Upper lobe of left lung (tissue), 6 donors: Measurements from ENCODE around the gene MCF2L2. TPM values are rescaled to one million over a fixed set of nuclear protein-coding genes. Genes with fewer than 3 reads are reported as not detected.

Experiments
- ATAC-seq, 2 donors: fragments of 200-7000 bp; cut with Tn5 transposase; one replicate each; pipeline ENCODE4 v1.9.1; 2022; ENCODE audit warnings: mild to moderate bottlenecking in 2 of 2, moderate library complexity in 2 of 2; ENCODE audit not compliant: low FRiP score in 2 of 2
- DNase-seq, 2 donors: peaks; one replicate each; pipeline ENCODE4 v3.0.0-alpha.2; 2019 to 2020
- H3K27ac ChIP-seq, 4 donors: fragments of 200-600 bp; sonication (generic); one replicate each; pipeline ENCODE4 v1.5.1; 2016 to 2019
- H3K27me3 ChIP-seq, 4 donors: fragments of 200-600 bp; sonication (generic); one replicate each; pipeline ENCODE4 v1.5.1; 2017 to 2019
- H3K36me3 ChIP-seq, 4 donors: fragments of 200-600 bp; sonication (generic); one replicate each; pipeline ENCODE4 v1.5.1; 2016 to 2019
- H3K4me1 ChIP-seq, 4 donors: fragments of 200-600 bp; sonication (generic); one replicate each; pipeline ENCODE4 v1.5.1; 2018 to 2019
- H3K4me3 ChIP-seq, 4 donors: fragments of 200-600 bp; sonication (generic); one replicate each; pipeline ENCODE4 v1.5.1; 2017 to 2019; ENCODE audit warnings: mild to moderate bottlenecking in 2 of 4, moderate library complexity in 1 of 4
- H3K9me3 ChIP-seq, 4 donors: fragments of 200-600 bp; sonication (generic); one replicate each; pipeline ENCODE4 v1.5.1; 2018 to 2019
- CTCF ChIP-seq, 6 experiments: fragments of 450-650 bp in 4 of 6; fragments of 200-600 bp in 2 of 6; sonication (generic) in 2 of 6; IDR thresholded peaks; one replicate each; pipeline ENCODE4 v1.5.1; 2016 to 2019; ENCODE audit warnings: antibody characterized with exemption in 6 of 6
- EP300 ChIP-seq, 4 donors: sonication (generic); formaldehyde crosslinking; IDR thresholded peaks; one replicate each; pipeline ENCODE4 v1.5.1; 2017; ENCODE audit warnings: antibody characterized with exemption in 4 of 4, control low read depth in 2 of 4
- POLR2A ChIP-seq, 4 donors: fragments of 450-650 bp; IDR thresholded peaks; one replicate each; pipeline ENCODE4 v1.5.1; 2016 to 2017; ENCODE audit warnings: antibody characterized with exemption in 4 of 4, mild to moderate bottlenecking in 2 of 4
- POLR2AphosphoS5 ChIP-seq, 2 donors: sonication (generic); formaldehyde crosslinking; IDR thresholded peaks; one replicate each; pipeline ENCODE4 v1.5.1; 2017; ENCODE audit warnings: antibody characterized with exemption in 2 of 2
- WGBS, 2 donors: methylation state at CpG; one replicate each; pipeline ENCODE4 v1.1.5; 2017 to 2018; 5-methylcytosine and 5-hydroxymethylcytosine counted together
- total RNA-seq, 6 donors: library from RNA; depleted of rRNA in 4 of 6; stranded (reverse); fragments of >200 nt in 4 of 6; gene quantifications; one replicate each; pipeline versions ENCODE4 v1.1.0 to v1.2.1, GENCODE V29; 2016 to 2021
- donor health status: DM: no; HTN: no; CAD: no; lungs with moderate emphysema.
- donor health status: DM: no; HTN: yes; CAD: no; lungs with severe emphysema.

The MCF2L2 gene
- total RNA-seq, 6 donors from 2014 or later = 0.22 to 2.0 (median 1.2) TPM

GRCh38 chr3:183275937-183276336, 152.5 kb downstream of the MCF2L2 start:
- H3K27ac ChIP-seq = peak overlapping the region in 1 of 4 donors; percentile 33
- H3K9me3 ChIP-seq = no peaks in the 10 kb centered on the region
- H3K4me3 ChIP-seq = no peak overlapping the region
- H3K36me3 ChIP-seq = no peaks in the 10 kb centered on the region
- peaks cover 10 to 19% (median 14%) of the 10 kb centered on the region in 4 donors for H3K4me1 ChIP-seq
- ATAC-seq = no peak
- DNase-seq = no peak
- 58 to 71% methylated on average over 3 of the region's 3 CpGs for WGBS, 2 donors
- TF ChIP-seq EP300 (IDR thresholded peaks at IDR 0.05) (no peak), CTCF (IDR thresholded peaks at IDR 0.05) (no peak), POLR2A (IDR thresholded peaks at IDR 0.05) (no peak), POLR2AphosphoS5 (IDR thresholded peaks at IDR 0.05) (no peak)
- no peaks in the 10 kb centered on the region for H3K27me3 ChIP-seq

DNA sequence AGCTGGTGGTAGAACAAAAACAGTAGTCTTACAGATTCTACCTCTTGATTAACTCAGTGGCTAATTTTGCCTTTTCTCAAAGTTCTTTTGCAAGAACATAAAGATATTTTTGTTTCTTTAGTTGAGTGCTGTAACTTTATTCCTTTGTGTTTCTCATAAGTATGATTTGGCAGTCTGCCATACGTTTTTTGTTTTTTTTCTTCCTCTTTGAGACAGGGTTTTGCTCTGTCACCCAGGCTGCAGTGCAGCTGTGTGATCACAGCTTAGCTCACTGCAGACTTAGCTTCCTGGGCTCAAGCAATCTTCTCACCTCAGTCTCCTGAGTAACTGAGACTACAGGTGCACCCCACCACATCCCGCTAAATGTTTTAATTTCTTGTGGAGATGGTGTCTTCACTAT, 153.0 kb downstream of the MCF2L2 start:
- no peak overlapping the region for H3K4me3 ChIP-seq
- H3K4me1 ChIP-seq = peaks cover 10 to 19% (median 14%) of the 10 kb centered on the region in 4 donors
- H3K27me3 ChIP-seq = no peaks in the 10 kb centered on the region
- DNase-seq (no peak), ATAC-seq (peak in 1 of 2 donors; percentile 72)
- H3K36me3 ChIP-seq = peaks cover 0 to 3% (median 0%) of the 10 kb centered on the region in 4 donors
- 35 to 46% methylated on average over 2 of the region's 2 CpGs for WGBS, 2 donors
- H3K27ac ChIP-seq = peak overlapping the region in 2 of 4 donors; percentile 18 to 33
- TF ChIP-seq POLR2AphosphoS5 (IDR thresholded peaks at IDR 0.05) (no peak), EP300 (IDR thresholded peaks at IDR 0.05) (no peak), CTCF (IDR thresholded peaks at IDR 0.05) (no peak), POLR2A (IDR thresholded peaks at IDR 0.05) (no peak)
- no peaks in the 10 kb centered on the region for H3K9me3 ChIP-seq

- H3K27ac ChIP-seq = peak overlapping the region in 1 of 4 donors; percentile 18
- H3K4me3 ChIP-seq = no peak overlapping the region
- H3K9me3 ChIP-seq = no peaks in the 10 kb centered on the region
- TF ChIP-seq POLR2A (IDR thresholded peaks at IDR 0.05) (no peak), CTCF (IDR thresholded peaks at IDR 0.05) (no peak), POLR2AphosphoS5 (IDR thresholded peaks at IDR 0.05) (no peak), EP300 (IDR thresholded peaks at IDR 0.05) (no peak)
- H3K4me1 ChIP-seq = peaks cover 10 to 19% (median 14%) of the 10 kb centered on the region in 4 donors
- DNase-seq = no peak
- WGBS, 2 donors = 85 to 88% methylated on average over 5 of the region's 5 CpGs
- no peaks in the 10 kb centered on the region for H3K27me3 ChIP-seq
- peaks cover 0 to 5% (median 2%) of the 10 kb centered on the region in 4 donors for H3K36me3 ChIP-seq
- no peak for ATAC-seq
Observed at GRCh38 chr3:183274609-183275008, 153.8 kb downstream of the MCF2L2 start.

DNA sequence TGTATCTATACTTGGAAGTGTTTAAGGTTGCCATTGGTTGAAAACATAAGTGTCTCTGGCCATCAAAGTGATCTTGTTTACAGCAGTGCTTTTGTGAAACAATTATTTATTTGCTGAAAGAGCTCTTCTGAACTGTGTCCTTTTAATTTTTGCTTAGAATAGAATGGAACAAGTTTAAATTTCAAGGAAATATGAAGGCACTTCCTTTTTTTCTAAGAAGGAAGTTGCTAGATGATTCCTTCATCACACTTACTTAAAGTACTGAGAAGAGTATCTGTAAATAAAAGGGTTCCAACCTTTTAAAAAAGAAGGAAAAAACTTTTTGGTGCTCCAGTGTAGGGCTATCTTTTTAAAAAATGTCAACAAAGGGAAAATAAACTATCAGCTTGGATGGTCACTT, 155.6 kb downstream of the MCF2L2 start:
- peaks cover 10 to 23% (median 14%) of the 10 kb centered on the region in 4 donors for H3K4me1 ChIP-seq
- H3K36me3 ChIP-seq = peaks cover 0 to 5% (median 2%) of the 10 kb centered on the region in 4 donors
- H3K9me3 ChIP-seq = no peaks in the 10 kb centered on the region
- peak overlapping the region in 1 of 4 donors; percentile 14 for H3K27ac ChIP-seq
- no peak overlapping the region for H3K4me3 ChIP-seq
- TF ChIP-seq POLR2AphosphoS5 (IDR thresholded peaks at IDR 0.05) = no peak
- ATAC-seq (no peak), DNase-seq (no peak)
- no peaks in the 10 kb centered on the region for H3K27me3 ChIP-seq

DNA sequence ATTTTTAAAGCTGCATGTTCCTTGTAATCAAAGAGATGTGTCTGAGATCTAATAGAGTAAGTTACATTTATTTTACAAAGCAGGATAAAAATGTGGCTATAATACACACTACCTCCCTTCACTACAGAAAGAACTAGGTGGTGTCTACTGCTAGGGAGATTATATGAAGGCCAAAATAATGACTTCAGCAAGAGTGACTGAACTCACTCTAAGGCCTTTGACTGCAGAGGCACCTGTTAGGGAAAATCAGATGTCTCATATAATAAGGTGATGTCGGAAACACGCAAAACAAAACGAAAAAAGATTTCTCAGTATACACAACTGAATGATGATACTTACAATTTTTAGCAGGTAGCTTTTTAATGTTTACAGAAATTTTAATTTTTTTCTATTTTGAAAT, 156.3 kb downstream of the MCF2L2 start:
- DNase-seq = no peak
- Histone ChIP-seq H3K27me3 (no peaks in the 10 kb centered on the region), H3K9me3 (no peaks in the 10 kb centered on the region), H3K27ac (peak overlapping the region in 1 of 4 donors; percentile 14), H3K4me3 (no peak overlapping the region), H3K4me1 (peaks cover 10 to 27% (median 15%) of the 10 kb centered on the region in 4 donors), H3K36me3 (peaks cover 0 to 5% (median 2%) of the 10 kb centered on the region in 4 donors)
- TF ChIP-seq CTCF (IDR thresholded peaks at IDR 0.05) (no peak), EP300 (IDR thresholded peaks at IDR 0.05) (no peak), POLR2A (IDR thresholded peaks at IDR 0.05) (no peak), POLR2AphosphoS5 (IDR thresholded peaks at IDR 0.05) (no peak)
- ATAC-seq = no peak
- 93 to 98% methylated on average over 3 of the region's 3 CpGs for WGBS, 2 donors
